Ascending aorta (tissue), 2 donors: ENCODE measurements around the gene ABI3. TPM values are rescaled to one million over a fixed set of nuclear protein-coding genes. Genes with fewer than 3 reads are reported as not detected.
"Not testable (repeated sequence)": the region's sequence is repeated elsewhere in the genome, so short reads cannot be mapped to it uniquely, and the experiment has no call there.

ENCODE experiments used
- DNase-seq, 2 donors: peaks; one replicate each; pipeline ENCODE4 v3.0.0-alpha.2; 2019; ENCODE audit warnings: low spot score in 2 of 2
- H3K27ac ChIP-seq, 2 donors: fragments of 200-600 bp; sonication (generic); one replicate each; pipeline ENCODE4 v1.5.1; 2016 to 2017; ENCODE audit warnings: mild to moderate bottlenecking in 1 of 2
- H3K27me3 ChIP-seq: fragments of 200-600 bp; sonication (generic); one replicate; pipeline ENCODE4 v1.5.1; 2017
- H3K36me3 ChIP-seq, 2 donors: fragments of 200-600 bp; sonication (generic); one replicate each; pipeline ENCODE4 v1.5.1; 2016
- H3K4me1 ChIP-seq, 2 donors: fragments of 200-600 bp; sonication (generic); one replicate each; pipeline ENCODE4 v1.5.1; 2016 to 2017; ENCODE audit warnings: mild to moderate bottlenecking in 1 of 2
- H3K4me3 ChIP-seq, 2 donors: fragments of 200-600 bp; sonication (generic); one replicate each; pipeline ENCODE4 v1.5.1; 2016 to 2017; ENCODE audit warnings: mild to moderate bottlenecking in 1 of 2
- H3K9me3 ChIP-seq, 2 donors: fragments of 200-600 bp; sonication (generic); one replicate each; pipeline ENCODE4 v1.5.1; 2016
- CTCF ChIP-seq, 3 experiments: fragments of 200-600 bp in 2 of 3; fragments of 450-650 bp in 1 of 3; sonication (generic) in 2 of 3; IDR thresholded peaks; one replicate each; pipeline ENCODE4 v1.5.1; 2016 to 2019; ENCODE audit warnings: antibody characterized with exemption in 3 of 3, mild to moderate bottlenecking in 1 of 3, moderate library complexity in 1 of 3
- intact Hi-C: fragments of 100-400 bp; cut with DNase I; formaldehyde crosslinking; loops from one replicate; pipeline ENCODE4 v1.15.1; 2023
- total RNA-seq: library from RNA; depleted of rRNA; stranded (reverse); fragments of >200 nt; gene quantifications from one replicate; pipeline ENCODE4 v1.1.0, GENCODE V29; 2016

The ABI3 gene
- total RNA-seq, 1 donor from 2014 or later: 35.1 TPM

- H3K4me1 ChIP-seq: peaks cover 0 to 4% of the 10 kb centered on the region in 2 donors
- peak overlapping the region; percentile 79 to 93 for H3K27ac ChIP-seq
- no peaks in the 10 kb centered on the region for H3K27me3 ChIP-seq
- TF ChIP-seq CTCF (IDR thresholded peaks at IDR 0.05): no peak
- intact Hi-C loops: no loop called here
- H3K4me3 ChIP-seq: peak overlapping the region; percentile 64 to 93
- H3K36me3 ChIP-seq: no peaks in the 10 kb centered on the region
- H3K9me3 ChIP-seq: no peaks in the 10 kb centered on the region
- DNase-seq: peak; percentile 15 to 80
Observed at GRCh38 chr17:49260817-49261291, 50.3 kb downstream of the ABI3 start.

- H3K27ac ChIP-seq, H3K36me3 ChIP-seq, H3K27me3 ChIP-seq, H3K4me1 ChIP-seq, H3K4me3 ChIP-seq, H3K9me3 ChIP-seq, intact Hi-C loops, DNase-seq: not testable (repeated sequence)
Observed at GRCh38 chr17:49261540-49261939, 51.0 kb downstream of the ABI3 start.

GRCh38 chr17:49266233-49266632 lies 55.7 kb downstream of the ABI3 start:
- Histone ChIP-seq H3K27ac (no peak overlapping the region), H3K4me1 (no peaks in the 10 kb centered on the region), H3K9me3 (no peaks in the 10 kb centered on the region), H3K27me3 (no peaks in the 10 kb centered on the region), H3K36me3 (no peaks in the 10 kb centered on the region), H3K4me3 (no peak overlapping the region)
- intact Hi-C loops: no loop called here
- no peak for TF ChIP-seq CTCF (IDR thresholded peaks at IDR 0.05)
- DNase-seq: no peak

GRCh38 chr17:49267912-49268311 lies 57.4 kb downstream of the ABI3 start:
- H3K27ac ChIP-seq: no peak overlapping the region
- H3K9me3 ChIP-seq: no peaks in the 10 kb centered on the region
- no peak for TF ChIP-seq CTCF (IDR thresholded peaks at IDR 0.05)
- no peak for DNase-seq
- H3K4me3 ChIP-seq: no peak overlapping the region
- intact Hi-C loops: no loop called here
- H3K36me3 ChIP-seq: no peaks in the 10 kb centered on the region
- H3K4me1 ChIP-seq: no peaks in the 10 kb centered on the region
- no peaks in the 10 kb centered on the region for H3K27me3 ChIP-seq

- Histone ChIP-seq H3K9me3 (no peaks in the 10 kb centered on the region), H3K36me3 (no peaks in the 10 kb centered on the region), H3K4me1 (no peaks in the 10 kb centered on the region), H3K27ac (no peak overlapping the region), H3K4me3 (no peak overlapping the region), H3K27me3 (no peaks in the 10 kb centered on the region)
- no peak for TF ChIP-seq CTCF (IDR thresholded peaks at IDR 0.05)
- no peak for DNase-seq
- intact Hi-C loops: no loop called here
Observed at GRCh38 chr17:49269356-49269755, 58.8 kb downstream of the ABI3 start.

Other genes starting within 250 kb of the ABI3 start
- not detected for gene GIP, start 242.1 kb upstream of the ABI3 start, total RNA-seq
- not detected for gene IGF2BP1, start 213.3 kb upstream of the ABI3 start, total RNA-seq
- not detected for gene B4GALNT2, start 77.9 kb upstream of the ABI3 start, total RNA-seq
- not detected for gene GNGT2, start 133 bp upstream of the ABI3 start, total RNA-seq
- not detected for gene PHOSPHO1, start 20.1 kb downstream of the ABI3 start, total RNA-seq
- gene ZNF652, start 151.5 kb downstream of the ABI3 start, total RNA-seq: 13.5 TPM
- gene PHB1, start 204.2 kb downstream of the ABI3 start, total RNA-seq: 79.6 TPM